GM21576 (cell line): ENCODE measurements around the gene INSYN2A.

Experiments used
- ATAC-seq: cut with Tn5 transposase; IDR thresholded peaks from one replicate; pipeline ENCODE4 v1.9.1; 2021; ENCODE audit warnings: mild to moderate bottlenecking, moderate library complexity; ENCODE audit not compliant: unreplicated experiment

Gene INSYN2A

DNA sequence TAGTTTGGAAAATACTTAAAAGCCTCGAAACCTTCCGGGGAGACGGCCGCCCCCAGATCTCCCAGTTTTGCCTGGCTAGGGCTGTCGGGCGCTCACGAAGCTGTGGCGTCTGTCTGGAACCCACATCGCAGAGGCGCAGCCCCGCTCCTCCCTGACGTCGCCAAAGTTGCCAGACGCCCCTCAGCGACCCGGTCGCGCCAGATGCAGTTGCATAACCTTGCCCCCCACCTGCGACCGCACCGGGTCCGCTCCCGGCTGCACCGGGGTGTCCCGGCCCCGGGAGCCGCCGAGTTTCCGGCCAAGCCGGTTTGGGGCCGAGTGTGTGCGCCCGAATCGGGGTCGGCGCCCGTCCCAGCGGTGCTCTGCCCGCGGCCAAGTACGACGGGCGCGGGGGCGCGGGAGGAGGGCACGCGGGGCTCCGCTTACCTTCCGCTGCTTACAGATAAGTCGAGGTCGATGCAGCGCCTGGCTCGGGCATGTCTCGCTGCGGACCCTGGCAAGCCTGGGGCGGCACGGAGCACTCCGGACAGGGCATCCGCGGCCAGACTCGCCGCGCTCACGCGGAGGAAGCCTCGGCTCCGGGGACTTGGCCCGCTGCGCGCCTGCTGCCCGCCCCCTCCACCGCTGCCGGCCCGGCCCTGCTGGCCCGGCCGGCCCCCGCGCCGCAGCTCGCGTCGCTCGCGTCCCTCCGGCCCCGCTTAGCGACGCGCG lies 665 bp downstream of the INSYN2A start:
- ATAC-seq, result no peak

DNA sequence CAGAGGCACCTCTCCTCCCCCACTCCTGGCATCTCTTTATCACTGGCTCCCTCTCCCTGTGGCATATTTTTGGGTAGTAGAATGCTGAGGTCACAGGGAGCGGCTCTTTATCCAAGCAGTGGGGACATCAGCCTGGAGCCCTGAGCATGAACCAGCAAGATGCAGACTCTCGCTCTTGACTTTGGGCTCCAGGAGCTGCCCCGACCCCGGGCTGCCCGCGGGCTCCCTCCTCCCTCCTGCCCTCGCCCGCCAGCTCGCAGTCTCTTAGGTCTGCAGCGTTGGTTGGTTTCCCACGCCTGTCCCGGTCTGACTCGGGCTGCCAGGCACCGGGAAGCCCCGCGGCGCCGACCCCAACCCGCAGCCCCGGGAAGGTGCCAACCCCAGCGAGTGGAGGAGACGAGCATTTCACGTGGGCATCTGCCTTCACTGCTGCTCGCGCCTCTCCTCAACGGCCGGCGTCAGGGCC lies 1.3 kb downstream of the INSYN2A start:
- no peak for ATAC-seq

DNA sequence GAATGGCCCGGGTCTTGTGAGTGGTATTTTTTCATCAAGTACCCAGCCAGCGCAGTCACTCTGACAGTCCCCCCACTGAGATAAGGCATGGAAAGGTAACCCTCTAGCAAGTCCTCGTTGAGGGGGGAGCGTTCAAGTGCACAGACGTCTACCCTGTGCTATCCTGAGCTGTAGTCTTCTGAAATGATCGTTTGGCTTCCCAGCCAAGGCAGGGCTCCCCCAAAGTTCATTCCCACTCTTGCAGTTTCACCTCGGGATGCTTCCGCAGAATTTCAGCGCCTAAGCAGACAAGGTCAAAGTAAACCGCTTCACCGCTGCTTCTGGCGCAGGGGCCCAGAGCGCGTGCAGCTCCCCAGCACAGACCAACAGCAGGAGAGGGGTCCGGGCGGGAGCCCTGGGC lies 1.8 kb downstream of the INSYN2A start:
- ATAC-seq, result no peak

DNA sequence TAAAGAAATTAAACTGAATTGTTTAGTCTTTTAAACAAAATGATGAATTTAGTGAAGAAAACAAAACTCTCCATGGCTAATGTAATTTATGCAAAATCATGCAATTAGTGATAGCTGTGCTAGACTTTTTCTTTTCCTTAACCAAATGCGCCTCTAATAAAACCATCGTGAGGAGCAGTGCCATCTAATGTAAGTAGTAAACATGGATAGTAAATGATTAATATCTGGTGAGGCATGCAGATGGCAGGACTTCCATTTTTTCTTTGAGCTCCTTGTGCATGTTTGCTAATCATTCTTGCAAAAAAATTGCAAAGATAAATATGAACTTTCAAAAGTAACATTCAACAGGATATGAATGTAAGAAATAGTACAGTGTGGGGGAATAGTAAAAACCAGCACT lies 2.3 kb downstream of the INSYN2A start:
- no peak for ATAC-seq

DNA sequence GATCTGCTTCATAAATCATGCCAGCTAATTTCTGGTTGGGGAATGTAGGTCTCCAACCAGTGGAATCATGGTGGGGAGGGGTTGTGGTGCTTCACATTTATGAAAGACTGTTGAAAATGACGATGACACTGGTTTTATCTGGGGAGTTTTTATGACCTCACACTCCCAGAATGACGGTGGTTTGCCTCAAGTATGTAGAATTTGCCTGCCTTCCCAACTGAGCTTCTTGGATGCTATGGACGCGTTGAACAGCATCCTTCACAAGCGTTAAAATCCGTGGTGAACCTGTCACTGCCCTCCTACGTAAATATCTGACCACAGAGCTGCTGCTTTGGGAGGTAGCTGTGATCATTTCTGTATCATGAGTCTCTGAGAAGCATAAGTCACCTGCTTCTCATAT lies 3.3 kb downstream of the INSYN2A start:
- no peak for ATAC-seq

DNA sequence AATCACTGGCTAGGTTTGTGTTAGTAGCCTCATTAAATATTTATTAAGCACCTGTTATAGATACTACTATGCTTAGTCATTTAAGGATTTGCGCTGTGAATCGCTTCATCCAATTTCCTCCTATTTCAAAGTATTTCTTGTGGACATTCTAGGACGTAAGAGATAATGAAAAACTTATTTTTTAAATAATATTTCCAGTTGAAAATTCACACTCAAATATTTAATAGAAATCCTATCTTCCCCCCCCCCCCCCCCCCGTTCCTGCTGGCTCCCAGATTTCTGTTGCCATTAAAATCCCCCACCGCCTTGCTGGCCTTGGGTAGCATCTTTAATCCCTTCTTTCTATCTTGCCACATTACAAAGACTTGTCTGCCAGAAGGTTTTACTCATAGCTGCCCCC lies 6.0 kb downstream of the INSYN2A start:
- no peak for ATAC-seq

DNA sequence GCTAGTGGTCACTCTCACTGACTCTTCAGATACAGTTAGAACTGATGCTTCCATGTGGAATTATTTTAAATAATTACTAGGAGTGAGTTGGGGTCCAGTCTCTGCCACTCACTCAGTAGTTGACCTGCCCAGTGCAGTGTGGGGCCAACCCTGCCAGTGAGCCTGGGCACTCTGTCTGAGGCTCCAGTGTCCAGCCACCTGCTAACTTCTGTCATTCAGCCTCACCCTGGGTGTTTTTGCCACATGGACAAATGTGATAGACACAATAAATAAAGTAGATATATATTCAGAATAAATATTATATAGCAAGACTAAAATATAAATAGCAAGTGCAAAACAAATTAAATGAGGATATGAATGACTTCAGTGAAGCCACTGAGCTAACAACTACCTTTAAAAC lies 7.2 kb downstream of the INSYN2A start:
- no peak for ATAC-seq

DNA sequence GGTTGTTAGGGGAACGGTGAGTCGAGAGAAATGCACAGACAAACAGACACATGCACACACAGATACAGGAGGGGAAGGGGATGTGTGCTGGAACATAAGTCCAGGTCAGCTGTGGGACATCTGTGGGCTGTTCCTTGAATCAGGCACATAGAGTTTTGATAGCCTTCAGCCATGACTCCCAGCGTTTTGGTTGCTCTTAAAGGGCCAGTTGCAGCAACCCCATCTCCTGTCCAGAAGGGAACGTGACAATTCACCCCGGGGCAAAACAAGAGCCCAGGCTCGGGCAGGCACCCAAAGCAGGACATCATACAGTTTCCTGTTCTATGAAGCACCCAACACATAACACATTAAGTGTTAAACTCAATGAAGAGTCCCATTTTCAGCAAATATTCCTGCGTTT lies 9.6 kb downstream of the INSYN2A start:
- ATAC-seq, result no peak

DNA sequence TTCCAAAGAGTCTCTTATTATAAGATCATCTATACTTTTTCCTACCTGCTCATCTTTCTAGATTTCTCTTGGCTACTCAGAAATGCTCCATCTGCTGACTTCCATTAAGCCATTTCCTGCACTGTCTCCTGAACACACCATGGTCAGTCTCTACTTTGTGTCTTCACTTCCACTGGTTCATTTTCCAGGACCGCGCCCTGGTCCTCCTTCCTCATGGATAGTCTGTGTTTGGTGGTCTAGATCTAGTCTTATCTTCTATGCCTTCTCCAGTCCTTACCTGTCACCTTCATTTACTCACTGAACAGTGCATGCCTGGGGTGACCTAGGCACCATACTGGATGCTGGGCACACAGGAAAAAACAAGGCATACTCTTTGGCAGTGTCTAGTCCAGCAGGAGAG lies 11.8 kb downstream of the INSYN2A start:
- ATAC-seq, result no peak

DNA sequence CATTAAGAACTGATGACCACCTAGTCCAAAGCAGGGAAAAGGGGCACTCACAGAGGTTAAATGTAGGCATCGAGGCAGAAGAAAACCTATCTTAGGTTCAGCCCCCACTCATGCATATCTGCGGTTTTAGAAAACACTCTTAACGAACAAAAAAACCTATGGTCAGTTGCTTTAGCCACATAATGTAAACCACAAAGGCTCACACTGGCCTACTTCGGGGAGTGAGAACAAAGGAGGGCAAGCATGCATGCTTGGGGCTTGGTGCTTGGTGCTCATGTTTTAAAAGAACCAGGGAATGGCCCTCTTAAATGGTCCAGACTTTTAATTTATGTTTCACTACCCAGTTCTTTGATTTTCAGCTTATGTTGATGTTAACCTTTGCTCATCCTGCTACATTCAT lies 14.2 kb downstream of the INSYN2A start:
- no peak for ATAC-seq

DNA sequence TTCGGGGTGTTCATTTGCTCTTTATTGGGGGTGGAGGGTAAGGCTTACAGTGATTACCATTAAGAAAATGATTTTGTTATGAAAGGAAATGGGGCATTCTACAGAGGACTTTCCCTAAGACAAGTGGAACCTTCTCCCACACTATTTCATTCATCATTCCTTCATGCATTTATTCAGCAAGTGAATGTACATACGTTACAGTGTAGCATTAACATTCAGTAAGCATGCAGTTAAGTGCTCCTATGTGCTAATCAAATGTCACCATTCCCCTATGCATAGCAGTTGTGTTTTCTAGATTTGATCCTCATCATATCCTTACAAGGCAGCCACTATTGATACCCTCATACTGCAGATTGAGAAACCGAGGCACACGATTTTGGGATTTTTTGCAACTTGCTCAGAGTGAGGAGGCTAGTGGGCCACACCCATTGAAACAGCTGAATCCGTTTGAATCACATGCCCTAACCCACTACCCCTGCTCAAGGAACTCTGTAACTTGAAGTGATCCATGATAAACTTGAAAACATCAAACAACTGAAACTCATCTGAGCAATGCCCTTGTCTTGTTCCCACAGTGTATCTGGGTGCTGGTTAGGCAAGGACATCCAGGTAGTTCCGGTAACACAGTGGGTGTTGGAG lies 16.7 kb downstream of the INSYN2A start:
- ATAC-seq, result no peak

DNA sequence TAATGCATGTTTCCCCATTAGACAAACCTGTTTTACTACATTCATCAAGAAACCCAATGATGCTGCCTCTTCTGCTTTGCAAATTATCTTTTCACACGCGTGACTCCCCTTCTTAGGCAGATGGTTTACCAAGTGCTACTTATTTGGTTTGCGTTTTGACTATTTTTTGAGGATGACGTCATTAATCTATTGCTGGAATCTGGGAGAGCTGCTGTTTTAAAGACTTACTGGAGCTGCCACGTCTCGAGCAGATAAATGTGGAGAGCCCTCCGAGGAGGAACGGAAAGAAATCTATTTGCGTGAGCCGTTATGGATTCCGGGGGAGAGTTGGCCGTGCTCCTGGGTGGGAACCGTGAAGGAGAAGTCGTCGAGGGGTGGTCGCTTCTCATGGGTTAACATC lies 19.7 kb downstream of the INSYN2A start:
- ATAC-seq, result no peak

DNA sequence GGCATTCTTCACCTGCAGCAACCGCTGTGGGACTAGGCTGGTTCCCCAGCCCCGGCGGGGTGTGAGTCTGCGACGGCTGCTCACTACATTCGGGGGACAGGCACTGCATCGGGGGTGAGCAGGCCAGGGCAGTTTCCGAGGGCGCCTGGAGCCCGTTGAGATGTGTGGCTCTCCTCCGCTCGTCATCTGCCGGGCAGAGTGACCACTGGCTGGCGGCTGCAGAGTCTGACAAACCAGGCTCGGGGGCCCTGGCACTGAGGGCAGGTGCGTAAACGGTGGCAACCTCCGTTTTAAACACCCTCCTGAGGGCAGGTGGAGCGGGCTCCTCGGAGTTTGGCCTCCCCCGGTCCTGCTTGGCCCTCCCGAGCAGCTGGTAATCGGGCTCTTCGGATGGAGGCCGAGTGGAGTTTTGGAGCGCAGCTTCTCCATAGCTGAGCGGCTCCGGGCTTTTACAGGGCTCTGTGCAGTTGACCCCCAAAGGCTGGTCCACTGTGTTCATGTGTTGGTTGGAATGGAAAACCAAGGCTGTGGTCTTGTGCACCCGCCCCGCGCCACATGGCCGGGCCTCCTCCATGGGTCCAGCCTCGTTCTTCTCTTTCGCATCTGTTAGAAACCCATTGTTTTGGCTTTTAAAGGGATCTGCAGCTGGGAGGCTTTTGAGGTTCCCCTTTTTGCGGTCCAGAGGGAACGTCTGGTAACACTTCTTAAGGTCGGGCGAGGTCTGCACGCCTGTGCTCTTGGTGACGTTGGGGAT lies 20.9 kb downstream of the INSYN2A start:
- ATAC-seq, result no peak

DNA sequence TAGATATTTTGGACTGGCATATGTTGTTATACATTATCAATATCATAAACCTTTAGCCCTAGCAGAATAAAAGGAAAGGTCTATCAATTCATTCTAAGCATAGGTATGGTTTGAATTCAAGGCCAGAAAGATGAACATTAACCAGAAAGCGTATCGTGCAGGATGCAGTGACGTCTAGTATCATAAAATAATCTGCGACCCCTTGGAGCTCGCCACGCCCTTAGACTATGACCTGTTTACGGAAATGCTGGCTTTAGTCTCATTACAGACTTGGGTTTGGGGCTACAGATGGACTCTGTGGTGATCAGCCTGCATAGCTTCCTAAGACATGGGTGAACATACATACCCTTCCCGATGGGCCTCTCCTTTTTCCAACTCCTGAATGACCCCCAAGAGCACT lies 21.5 kb downstream of the INSYN2A start:
- no peak for ATAC-seq

DNA sequence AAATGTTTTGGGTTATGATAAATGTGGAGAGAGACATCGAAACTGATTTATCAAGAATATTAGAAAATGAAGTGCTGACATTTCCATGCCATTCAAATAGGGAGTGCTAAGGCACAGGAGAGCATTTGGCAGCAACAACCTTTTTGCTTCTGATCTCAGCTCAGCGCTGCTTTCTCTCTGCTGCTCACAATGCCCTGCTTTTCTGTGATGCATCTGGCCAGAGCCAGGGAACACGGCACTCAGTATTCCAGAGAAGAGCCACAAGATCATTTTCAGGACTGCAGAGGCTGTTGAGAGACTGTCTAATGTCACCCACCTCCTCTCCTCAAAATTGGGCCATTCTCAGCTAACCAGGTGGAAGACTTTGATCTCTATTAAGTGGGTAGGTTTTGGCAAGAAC lies 28.1 kb downstream of the INSYN2A start:
- ATAC-seq, result no peak

DNA sequence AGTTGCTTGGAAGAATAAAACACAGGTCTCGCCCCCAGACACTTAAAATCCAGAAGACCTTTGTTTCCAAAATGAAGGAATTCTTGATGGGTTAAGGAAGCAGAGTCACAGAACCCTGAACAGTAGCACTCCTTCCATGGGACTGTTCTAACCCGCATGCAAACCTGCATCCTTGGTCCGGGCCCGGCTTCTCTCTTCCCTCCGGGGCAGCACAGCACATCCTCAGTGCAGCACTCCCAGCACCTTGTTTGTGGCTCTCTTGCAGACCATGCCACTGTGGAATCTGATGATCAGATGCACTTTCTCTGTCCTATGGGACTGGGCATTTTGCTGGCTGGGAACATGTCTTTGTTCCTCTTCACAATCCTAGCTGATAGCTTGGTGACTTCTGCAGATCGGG lies 33.5 kb downstream of the INSYN2A start:
- no peak for ATAC-seq

DNA sequence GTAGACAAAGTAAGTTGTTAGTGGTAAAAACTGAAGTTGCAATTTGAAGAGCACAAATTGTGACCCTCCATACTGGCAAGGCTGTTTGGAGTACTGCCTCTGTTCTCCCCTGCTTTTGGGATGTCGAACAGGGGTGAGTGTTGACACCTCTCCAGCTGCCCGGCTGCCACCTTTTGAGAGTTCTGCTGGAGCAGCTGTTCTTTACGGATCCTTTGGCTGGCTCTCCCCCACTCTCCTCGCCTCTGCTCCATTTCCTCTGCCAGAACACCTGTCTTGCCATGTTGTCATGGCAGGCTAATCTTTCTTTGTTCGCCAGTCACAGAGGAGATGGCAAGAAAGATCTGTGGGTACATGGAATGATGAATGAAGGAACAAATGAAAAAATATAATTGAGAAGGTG lies 34.9 kb downstream of the INSYN2A start:
- no peak for ATAC-seq

DNA sequence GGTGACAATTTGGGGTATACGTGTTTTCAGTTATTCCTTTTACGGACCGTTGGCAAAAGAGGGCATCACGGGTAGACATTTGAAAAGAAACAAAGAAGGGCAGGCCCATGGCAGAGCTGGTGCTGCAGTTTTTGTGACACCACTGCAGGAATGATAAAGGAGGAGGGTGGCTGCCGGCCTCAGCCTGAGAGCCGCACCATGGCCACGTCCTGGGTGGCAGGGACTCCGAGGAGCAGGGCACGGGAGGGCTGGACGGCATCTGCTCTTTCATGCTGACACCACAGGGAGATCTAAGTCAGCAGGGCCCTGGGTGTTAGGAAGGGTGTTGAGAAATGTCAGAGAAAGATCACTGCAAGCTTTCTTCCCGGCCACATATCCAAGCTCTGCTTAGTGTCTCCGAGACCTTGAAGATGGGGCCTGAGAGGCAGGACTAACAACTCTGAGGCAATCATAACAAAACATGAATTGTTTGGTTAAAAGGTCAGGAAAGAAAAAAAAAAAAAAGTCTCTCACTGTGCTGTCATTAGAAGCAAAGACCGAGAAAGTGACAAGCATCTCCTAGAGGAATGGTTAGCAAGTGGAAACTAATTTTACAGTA lies 36.6 kb downstream of the INSYN2A start:
- ATAC-seq, result no peak

DNA sequence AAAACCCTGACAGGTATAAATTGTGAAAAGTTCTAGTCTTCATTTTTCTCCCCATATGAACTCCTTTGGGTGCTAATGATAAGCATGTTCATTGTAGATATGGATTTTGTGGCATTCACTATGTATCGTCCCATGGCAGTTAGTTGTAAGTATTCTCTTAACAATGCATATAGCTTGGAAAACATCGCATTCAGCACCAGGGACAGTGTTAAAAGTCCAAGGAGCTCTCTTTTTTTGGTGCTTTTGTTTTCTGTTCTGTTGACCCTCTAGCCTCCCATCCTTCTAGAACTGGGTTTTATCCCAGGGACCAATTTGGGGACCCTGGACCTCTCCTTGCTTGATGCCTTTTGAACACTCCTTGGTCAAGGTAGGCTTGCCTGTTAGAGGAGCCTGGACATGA lies 37.7 kb downstream of the INSYN2A start:
- no peak for ATAC-seq

DNA sequence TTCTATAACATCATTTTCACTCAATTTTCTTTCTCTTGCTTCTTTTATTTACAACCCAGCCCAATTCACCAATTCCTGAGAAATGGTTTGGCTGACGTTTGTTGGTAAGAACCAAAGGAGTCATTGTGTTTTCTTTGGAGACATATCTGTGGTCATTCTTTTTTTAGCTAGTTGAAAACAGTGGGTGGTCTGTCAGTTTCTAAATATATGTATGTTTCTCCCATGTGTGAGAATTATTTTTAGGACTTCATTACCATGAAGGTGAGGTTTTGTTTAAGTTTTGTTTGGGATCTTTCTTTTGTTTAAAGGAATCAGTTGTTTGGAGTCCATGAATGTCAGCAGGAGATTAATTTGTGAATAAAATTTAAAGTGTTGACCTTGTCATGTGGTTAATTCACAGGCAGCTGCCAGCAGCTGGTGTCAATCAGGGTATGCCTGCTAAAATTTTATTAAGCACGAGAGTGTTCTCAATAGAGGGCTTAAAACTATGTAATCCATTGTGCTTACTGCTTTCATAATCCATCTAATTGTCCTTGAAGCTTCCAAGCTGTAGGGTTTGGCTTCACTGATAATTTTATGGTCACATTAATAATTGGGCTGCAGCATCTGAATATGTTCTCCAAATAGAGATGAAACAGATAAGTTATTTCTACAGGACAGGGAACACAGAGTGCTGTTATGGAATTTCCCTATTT lies 38.7 kb downstream of the INSYN2A start:
- ATAC-seq, result no peak

DNA sequence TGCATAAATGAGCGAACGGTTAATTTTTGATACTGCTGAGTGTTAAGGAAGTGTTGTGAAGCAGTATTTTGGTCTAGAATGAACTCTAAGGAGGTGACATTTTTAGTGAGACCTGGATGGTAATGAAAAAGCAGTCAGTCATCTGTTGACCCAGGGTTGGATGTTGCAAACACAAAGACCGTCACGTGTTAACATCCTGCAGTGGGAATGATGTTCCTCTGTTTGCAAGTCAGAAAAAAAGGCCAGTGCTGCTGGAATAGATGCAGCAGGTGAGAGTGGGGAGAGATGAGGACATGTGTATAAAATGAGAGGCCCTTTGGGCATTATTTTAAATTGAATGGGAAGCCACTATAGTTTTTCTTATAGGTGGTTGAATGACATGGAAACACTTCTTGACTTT lies 39.3 kb downstream of the INSYN2A start:
- ATAC-seq, result no peak
